ENCODE data around the gene MED12. TPM values are rescaled to one million over a fixed set of nuclear protein-coding genes. Genes with fewer than 3 reads are reported as not detected.
"Not testable (repeated sequence)": the region's sequence is repeated elsewhere in the genome, so short reads cannot be mapped to it uniquely, and the experiment has no call there.

MED12 gene
- total RNA-seq, 2 donors from 2014 or later = 29.4 to 82.3 TPM

DNA sequence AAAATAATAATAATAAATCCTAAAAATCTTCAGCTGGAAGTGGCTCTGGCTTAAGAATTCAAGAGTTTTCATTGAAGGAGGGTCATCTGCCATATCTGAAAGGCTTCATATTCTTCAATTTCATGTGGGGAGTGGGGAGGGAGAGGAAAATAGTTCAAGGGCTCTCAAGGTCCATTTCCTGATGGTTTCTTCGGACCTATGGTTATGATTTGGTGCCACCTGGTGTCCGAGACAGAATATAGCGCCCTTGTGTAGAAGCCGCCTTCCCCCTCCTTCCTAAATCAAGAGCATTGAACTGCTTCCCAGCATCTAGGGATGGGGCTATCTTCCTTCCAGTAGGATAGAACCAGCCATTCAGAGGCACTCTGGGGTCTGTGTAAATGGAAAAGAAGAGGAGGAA is 60.5 kb downstream of the MED12 start:
- DNase-seq (ENCODE audit: low spot score) = peak; percentile 42
- no peak overlapping the region for H3K27ac ChIP-seq
- 0% methylated on average over 2 of the region's 4 CpGs for WGBS

DNA sequence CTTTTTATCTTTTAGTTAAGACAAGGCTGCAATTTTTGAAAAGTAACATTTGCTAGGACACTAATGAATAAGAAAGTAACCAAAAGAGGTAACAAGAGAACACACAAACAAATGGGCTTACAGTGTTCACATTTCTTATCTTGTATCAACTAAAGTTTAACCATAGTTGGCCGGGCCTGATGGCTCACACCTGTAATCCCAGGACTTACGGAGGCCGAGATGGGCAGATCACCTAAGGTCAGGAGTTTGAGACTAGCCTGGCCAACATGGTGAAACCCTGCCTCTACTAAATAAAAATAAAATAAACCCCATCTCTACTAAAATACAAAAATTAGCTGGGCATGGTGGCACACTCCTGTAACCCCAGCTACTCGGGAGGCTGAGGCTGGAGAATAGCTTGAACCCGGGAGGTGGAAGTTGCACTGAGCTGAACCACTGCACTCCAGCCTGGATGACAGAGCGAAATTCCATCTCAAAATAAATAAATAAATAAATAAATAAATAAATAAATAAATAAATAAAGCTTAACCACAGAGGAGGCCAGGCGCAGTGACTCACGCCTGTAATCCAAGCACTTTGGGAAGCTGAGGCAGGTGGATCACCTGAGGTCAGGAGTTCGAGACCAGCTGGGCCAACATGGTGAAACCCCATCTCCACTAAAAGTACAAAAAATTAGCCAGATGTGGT is 62.3 kb downstream of the MED12 start:
- 70% methylated on average over 9 of the region's 9 CpGs for WGBS
- not testable (repeated sequence) for DNase-seq (ENCODE audit: low spot score)

More for the DNA sequence above, 60.5 kb downstream of the MED12 start:
- no peaks in the 10 kb centered on the region for H3K9me3 ChIP-seq
- H3K27me3 ChIP-seq (replicated peaks; ENCODE audit: insufficient read depth) = no peaks in the 10 kb centered on the region
- TF ChIP-seq POLR2A (IDR thresholded peaks at IDR 0.05) (no peak), POLR2AphosphoS5 (IDR thresholded peaks at IDR 0.05) (peak; percentile 13), CTCF (IDR thresholded peaks at IDR 0.05) (peak in 3 of 4 experiments; percentile 47 to 64 (median 62))
- intact Hi-C loops (cut with DNase I) = loop anchor here (2.0 to 5.0 kb wide), 2 partner anchors 34 to 182 kb away; partner anchors contain the start of gene NLGN3
- H3K4me3 ChIP-seq = no peak overlapping the region
- H3K4me1 ChIP-seq (replicated peaks) = no peaks in the 10 kb centered on the region
- no peaks in the 10 kb centered on the region for H3K36me3 ChIP-seq

GRCh38 chrX:71181558-71181909 is 63.1 kb downstream of the MED12 start:
- Histone ChIP-seq H3K9me3 (no peaks in the 10 kb centered on the region), H3K36me3 (no peaks in the 10 kb centered on the region), H3K4me3 (peak overlapping the region; percentile 29 to 34), H3K4me1 (replicated peaks) (no peaks in the 10 kb centered on the region), H3K27me3 (replicated peaks; ENCODE audit: insufficient read depth) (no peaks in the 10 kb centered on the region), H3K27ac (peak overlapping the region; percentile 83 to 84)
- no peak for DNase-seq (ENCODE audit: low spot score)
- intact Hi-C loops (cut with DNase I) = loop anchor here (5.0 to 10.0 kb wide), 2 partner anchors 63 to 84 kb away; partner anchors contain the start of gene FOXO4
- WGBS = 8% methylated on average over 10 of the region's 10 CpGs
- TF ChIP-seq POLR2A (IDR thresholded peaks at IDR 0.05) (no peak), POLR2AphosphoS5 (IDR thresholded peaks at IDR 0.05) (no peak), CTCF (IDR thresholded peaks at IDR 0.05) (no peak)

More for the DNA sequence above, 62.3 kb downstream of the MED12 start:
- not testable (repeated sequence) for H3K27me3 ChIP-seq (replicated peaks; ENCODE audit: insufficient read depth); H3K36me3 ChIP-seq; H3K9me3 ChIP-seq; H3K4me3 ChIP-seq; H3K4me1 ChIP-seq (replicated peaks)
- peak overlapping the region; percentile 83 to 84 for H3K27ac ChIP-seq
- intact Hi-C loops (cut with DNase I) = loop anchor here (5.0 to 10.0 kb wide), 2 partner anchors 64 to 83 kb away; partner anchors contain the start of gene FOXO4

GRCh38 chrX:71181910-71182799 is 63.8 kb downstream of the MED12 start:
- intact Hi-C loops (cut with DNase I) = loop anchor here (5.0 to 10.0 kb wide), 2 partner anchors 63 to 85 kb away; partner anchors contain the start of gene FOXO4
- no peaks in the 10 kb centered on the region for H3K9me3 ChIP-seq
- TF ChIP-seq POLR2AphosphoS5 (IDR thresholded peaks at IDR 0.05) (peak; percentile 93), CTCF (IDR thresholded peaks at IDR 0.05) (no peak), POLR2A (IDR thresholded peaks at IDR 0.05) (peak; percentile 76)
- no peaks in the 10 kb centered on the region for H3K27me3 ChIP-seq (replicated peaks; ENCODE audit: insufficient read depth)
- peak overlapping the region; percentile 29 to 34 for H3K4me3 ChIP-seq
- peak; percentile 88 for DNase-seq (ENCODE audit: low spot score)
- no peaks in the 10 kb centered on the region for H3K4me1 ChIP-seq (replicated peaks)
- H3K27ac ChIP-seq = peak overlapping the region; percentile 83 to 84
- no peaks in the 10 kb centered on the region for H3K36me3 ChIP-seq
- WGBS = 1% methylated on average over 35 of the region's 42 CpGs

DNA sequence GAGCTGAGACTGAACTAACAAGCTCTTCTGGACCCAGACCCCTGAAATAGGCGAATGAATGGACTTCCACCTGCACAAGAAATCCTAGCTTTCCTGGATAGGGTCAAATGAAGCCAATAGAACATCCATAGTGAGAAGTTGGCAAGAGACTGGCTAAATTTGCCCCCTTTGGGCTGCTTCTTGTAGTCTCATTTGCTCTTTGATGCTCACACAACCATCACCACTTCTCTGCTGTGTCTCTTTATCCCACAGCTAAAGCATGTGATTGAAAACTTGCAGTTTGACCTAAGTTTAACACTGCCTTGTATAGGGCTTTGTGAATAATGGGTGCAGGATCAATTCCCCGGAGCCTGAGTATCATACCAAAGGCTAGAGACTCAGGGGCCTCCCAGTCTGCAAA is 64.5 kb downstream of the MED12 start:
- TF ChIP-seq POLR2AphosphoS5 (IDR thresholded peaks at IDR 0.05) = no peak
- TF ChIP-seq CTCF (IDR thresholded peaks at IDR 0.05) = no peak
- TF ChIP-seq POLR2A (IDR thresholded peaks at IDR 0.05) = no peak
- 39% methylated on average over 2 of the region's 2 CpGs for WGBS
- H3K27ac ChIP-seq = peak overlapping the region; percentile 83 to 84
- H3K9me3 ChIP-seq = no peaks in the 10 kb centered on the region
- no peaks in the 10 kb centered on the region for H3K36me3 ChIP-seq
- H3K4me3 ChIP-seq = no peak overlapping the region
- H3K4me1 ChIP-seq (replicated peaks) = no peaks in the 10 kb centered on the region
- intact Hi-C loops (cut with DNase I) = loop anchor here (5.0 to 10.0 kb wide), 2 partner anchors 62 to 86 kb away; partner anchors contain the start of gene FOXO4
- no peaks in the 10 kb centered on the region for H3K27me3 ChIP-seq (replicated peaks; ENCODE audit: insufficient read depth)
- no peak for DNase-seq (ENCODE audit: low spot score)
